ENCODE data around the gene TCF15. TPM values are rescaled to one million over a fixed set of nuclear protein-coding genes. Genes with fewer than 3 reads are reported as not detected.

Gene TCF15
- total and polyA plus RNA-seq, 2 donors = 0.42 to 0.62 TPM

GRCh38 chr20:595330-596308, 14.5 kb downstream of the TCF15 start:
- Histone ChIP-seq H3K27me3 (ENCODE audit: control insufficient read depth in 2 of 2, insufficient read depth in 1 of 2, low read length in 1 of 2) (no peaks in the 10 kb centered on the region), H3K9me3 (ENCODE audit: control insufficient read depth in 2 of 2, insufficient read depth in 1 of 2, low read length in 1 of 2) (no peaks in the 10 kb centered on the region), H3K4me1 (ENCODE audit: control insufficient read depth in 2 of 2, insufficient read depth in 2 of 2, low read length in 2 of 2) (no peaks in the 10 kb centered on the region), H3K36me3 (ENCODE audit: control insufficient read depth in 2 of 2, insufficient read depth in 2 of 2, low read length in 1 of 2) (no peaks in the 10 kb centered on the region), H3K27ac (ENCODE audit: low read depth in 1 of 2, low read length in 1 of 2) (no peak overlapping the region), H3K4me3 (ENCODE audit: low read length in 2 of 2) (no peak overlapping the region)
- no peak for DNase-seq (ENCODE audit: low read depth in 6 of 9, low spot score in 9 of 9)
- 52% methylated on average over 24 of the region's 24 CpGs for WGBS

- H3K4me3 ChIP-seq (ENCODE audit: low read length in 2 of 2) = no peak overlapping the region
These were observed 17.6 kb downstream of the TCF15 start for GRCh38 chr20:592506-592905.

GRCh38 chr20:591941-592340, 18.2 kb downstream of the TCF15 start:
- H3K4me1 ChIP-seq (ENCODE audit: control insufficient read depth in 2 of 2, insufficient read depth in 2 of 2, low read length in 2 of 2) = no peaks in the 10 kb centered on the region
- DNase-seq (ENCODE audit: low read depth in 6 of 9, low spot score in 9 of 9) = no peak
- 94% methylated on average over 5 of the region's 5 CpGs for WGBS

More at GRCh38 chr20:592506-592905, 17.6 kb downstream of the TCF15 start:
- no peak for DNase-seq (ENCODE audit: low read depth in 6 of 9, low spot score in 9 of 9)
- Histone ChIP-seq H3K36me3 (ENCODE audit: control insufficient read depth in 2 of 2, insufficient read depth in 2 of 2, low read length in 1 of 2) (no peaks in the 10 kb centered on the region), H3K27me3 (ENCODE audit: control insufficient read depth in 2 of 2, insufficient read depth in 1 of 2, low read length in 1 of 2) (no peaks in the 10 kb centered on the region), H3K4me1 (ENCODE audit: control insufficient read depth in 2 of 2, insufficient read depth in 2 of 2, low read length in 2 of 2) (no peaks in the 10 kb centered on the region), H3K27ac (ENCODE audit: low read depth in 1 of 2, low read length in 1 of 2) (no peak overlapping the region), H3K9me3 (ENCODE audit: control insufficient read depth in 2 of 2, insufficient read depth in 1 of 2, low read length in 1 of 2) (no peaks in the 10 kb centered on the region)
- 98% methylated on average over 7 of the region's 7 CpGs for WGBS

GRCh38 chr20:588932-589672, 21.0 kb downstream of the TCF15 start:
- H3K4me3 ChIP-seq (ENCODE audit: low read length in 2 of 2) = no peak overlapping the region
- no peaks in the 10 kb centered on the region for H3K9me3 ChIP-seq (ENCODE audit: control insufficient read depth in 2 of 2, insufficient read depth in 1 of 2, low read length in 1 of 2)
- no peaks in the 10 kb centered on the region for H3K27me3 ChIP-seq (ENCODE audit: control insufficient read depth in 2 of 2, insufficient read depth in 1 of 2, low read length in 1 of 2)
- DNase-seq (ENCODE audit: low read depth in 6 of 9, low spot score in 9 of 9) = no peak
- 96% methylated on average over 10 of the region's 10 CpGs for WGBS
- H3K27ac ChIP-seq (ENCODE audit: low read depth in 1 of 2, low read length in 1 of 2) = no peak overlapping the region
- no peaks in the 10 kb centered on the region for H3K4me1 ChIP-seq (ENCODE audit: control insufficient read depth in 2 of 2, insufficient read depth in 2 of 2, low read length in 2 of 2)
- H3K36me3 ChIP-seq (ENCODE audit: control insufficient read depth in 2 of 2, insufficient read depth in 2 of 2, low read length in 1 of 2) = no peaks in the 10 kb centered on the region

More at GRCh38 chr20:591941-592340, 18.2 kb downstream of the TCF15 start:
- no peaks in the 10 kb centered on the region for H3K36me3 ChIP-seq (ENCODE audit: control insufficient read depth in 2 of 2, insufficient read depth in 2 of 2, low read length in 1 of 2)
- H3K9me3 ChIP-seq (ENCODE audit: control insufficient read depth in 2 of 2, insufficient read depth in 1 of 2, low read length in 1 of 2) = no peaks in the 10 kb centered on the region
- H3K4me3 ChIP-seq (ENCODE audit: low read length in 2 of 2) = no peak overlapping the region
- H3K27me3 ChIP-seq (ENCODE audit: control insufficient read depth in 2 of 2, insufficient read depth in 1 of 2, low read length in 1 of 2) = no peaks in the 10 kb centered on the region
- H3K27ac ChIP-seq (ENCODE audit: low read depth in 1 of 2, low read length in 1 of 2) = no peak overlapping the region

GRCh38 chr20:588476-588875, 21.6 kb downstream of the TCF15 start:
- no peaks in the 10 kb centered on the region for H3K36me3 ChIP-seq (ENCODE audit: control insufficient read depth in 2 of 2, insufficient read depth in 2 of 2, low read length in 1 of 2)
- no peaks in the 10 kb centered on the region for H3K4me1 ChIP-seq (ENCODE audit: control insufficient read depth in 2 of 2, insufficient read depth in 2 of 2, low read length in 2 of 2)
- H3K4me3 ChIP-seq (ENCODE audit: low read length in 2 of 2) = no peak overlapping the region
- no peak overlapping the region for H3K27ac ChIP-seq (ENCODE audit: low read depth in 1 of 2, low read length in 1 of 2)
- no peaks in the 10 kb centered on the region for H3K27me3 ChIP-seq (ENCODE audit: control insufficient read depth in 2 of 2, insufficient read depth in 1 of 2, low read length in 1 of 2)
- 43% methylated on average over 3 of the region's 3 CpGs for WGBS
- DNase-seq (ENCODE audit: low read depth in 6 of 9, low spot score in 9 of 9) = no peak
- H3K9me3 ChIP-seq (ENCODE audit: control insufficient read depth in 2 of 2, insufficient read depth in 1 of 2, low read length in 1 of 2) = no peaks in the 10 kb centered on the region

GRCh38 chr20:584971-585301, 25.2 kb downstream of the TCF15 start:
- Histone ChIP-seq H3K9me3 (ENCODE audit: control insufficient read depth in 2 of 2, insufficient read depth in 1 of 2, low read length in 1 of 2) (no peaks in the 10 kb centered on the region), H3K27ac (ENCODE audit: low read depth in 1 of 2, low read length in 1 of 2) (no peak overlapping the region), H3K36me3 (ENCODE audit: control insufficient read depth in 2 of 2, insufficient read depth in 2 of 2, low read length in 1 of 2) (no peaks in the 10 kb centered on the region), H3K4me3 (ENCODE audit: low read length in 2 of 2) (no peak overlapping the region), H3K27me3 (ENCODE audit: control insufficient read depth in 2 of 2, insufficient read depth in 1 of 2, low read length in 1 of 2) (no peaks in the 10 kb centered on the region), H3K4me1 (ENCODE audit: control insufficient read depth in 2 of 2, insufficient read depth in 2 of 2, low read length in 2 of 2) (no peaks in the 10 kb centered on the region)
- DNase-seq (ENCODE audit: low read depth in 6 of 9, low spot score in 9 of 9) = no peak
- 93% methylated on average over 7 of the region's 7 CpGs for WGBS

- Histone ChIP-seq H3K9me3 (ENCODE audit: control insufficient read depth in 2 of 2, insufficient read depth in 1 of 2, low read length in 1 of 2) (no peaks in the 10 kb centered on the region), H3K4me1 (ENCODE audit: control insufficient read depth in 2 of 2, insufficient read depth in 2 of 2, low read length in 2 of 2) (no peaks in the 10 kb centered on the region), H3K27ac (ENCODE audit: low read depth in 1 of 2, low read length in 1 of 2) (no peak overlapping the region), H3K4me3 (ENCODE audit: low read length in 2 of 2) (no peak overlapping the region), H3K27me3 (ENCODE audit: control insufficient read depth in 2 of 2, insufficient read depth in 1 of 2, low read length in 1 of 2) (no peaks in the 10 kb centered on the region), H3K36me3 (ENCODE audit: control insufficient read depth in 2 of 2, insufficient read depth in 2 of 2, low read length in 1 of 2) (no peaks in the 10 kb centered on the region)
- DNase-seq (ENCODE audit: low read depth in 6 of 9, low spot score in 9 of 9) = no peak
- 79% methylated on average over 8 of the region's 8 CpGs for WGBS
These were observed 25.7 kb downstream of the TCF15 start for GRCh38 chr20:584161-584970.

- 81% methylated on average over 5 of the region's 5 CpGs for WGBS
- Histone ChIP-seq H3K36me3 (ENCODE audit: control insufficient read depth in 2 of 2, insufficient read depth in 2 of 2, low read length in 1 of 2) (no peaks in the 10 kb centered on the region), H3K27ac (ENCODE audit: low read depth in 1 of 2, low read length in 1 of 2) (no peak overlapping the region), H3K9me3 (ENCODE audit: control insufficient read depth in 2 of 2, insufficient read depth in 1 of 2, low read length in 1 of 2) (no peaks in the 10 kb centered on the region), H3K4me1 (ENCODE audit: control insufficient read depth in 2 of 2, insufficient read depth in 2 of 2, low read length in 2 of 2) (no peaks in the 10 kb centered on the region), H3K27me3 (ENCODE audit: control insufficient read depth in 2 of 2, insufficient read depth in 1 of 2, low read length in 1 of 2) (no peaks in the 10 kb centered on the region), H3K4me3 (ENCODE audit: low read length in 2 of 2) (no peak overlapping the region)
- DNase-seq (ENCODE audit: low read depth in 6 of 9, low spot score in 9 of 9) = no peak
These were observed 27.9 kb downstream of the TCF15 start for GRCh38 chr20:582204-582603.

Data from thymus (tissue), 11 donors.